Activated CD4-positive, CD25-positive, alpha-beta regulatory T cell (primary cell): ENCODE results near the gene SP5.
"Not testable (repeated sequence)": the region's sequence is repeated elsewhere in the genome, so short reads cannot be mapped to it uniquely, and the experiment has no call there.

ENCODE experiments used
- DNase-seq, 4 experiments: peaks; one replicate each; lab custom pipeline; 2025; lab: John Stamatoyannopoulos, UW

Gene SP5

DNA sequence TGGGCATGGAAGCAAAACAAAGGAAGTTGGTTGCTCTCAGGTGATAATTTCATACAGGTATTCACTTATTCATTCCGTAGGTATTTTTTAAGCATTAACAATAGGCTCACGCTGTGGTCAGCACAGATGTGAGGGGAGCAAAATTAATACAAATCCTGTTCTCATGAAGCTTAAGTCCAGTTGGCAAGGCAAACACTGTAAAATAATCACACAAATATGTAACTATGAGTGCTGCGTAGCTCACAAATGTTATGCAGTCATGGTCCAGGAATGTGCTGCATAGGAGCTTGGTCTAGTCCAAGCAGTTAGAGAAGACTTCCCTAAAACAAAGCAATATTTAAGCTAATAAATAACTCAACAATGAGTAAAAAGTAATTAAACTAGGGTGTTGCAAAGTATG lies 23.9 kb downstream of the SP5 start:
- DNase-seq: no peak

GRCh38 chr2:170739507-170740046 lies 24.4 kb downstream of the SP5 start:
- no peak for DNase-seq

GRCh38 chr2:170740660-170741059 lies 25.5 kb downstream of the SP5 start:
- DNase-seq: no peak

DNA sequence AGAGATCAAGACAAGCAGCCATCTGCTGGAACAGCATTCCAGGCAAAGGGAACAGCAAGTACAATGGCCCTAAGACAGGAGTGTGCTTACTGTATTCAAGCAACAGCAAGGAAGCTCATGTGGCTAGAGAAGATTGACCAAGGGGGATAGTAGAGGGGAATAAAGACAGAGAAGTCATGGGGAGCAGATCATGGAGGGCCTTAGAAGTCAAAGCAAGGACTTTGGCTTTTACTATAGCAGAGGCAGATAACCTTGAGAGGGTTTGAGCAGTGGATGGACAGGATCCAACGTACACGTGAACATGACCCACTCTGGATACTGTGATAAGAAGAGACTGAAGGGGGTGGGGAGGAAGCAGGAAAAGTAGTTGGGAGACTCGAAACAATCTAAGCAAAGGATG lies 26.9 kb downstream of the SP5 start:
- DNase-seq: no peak

DNA sequence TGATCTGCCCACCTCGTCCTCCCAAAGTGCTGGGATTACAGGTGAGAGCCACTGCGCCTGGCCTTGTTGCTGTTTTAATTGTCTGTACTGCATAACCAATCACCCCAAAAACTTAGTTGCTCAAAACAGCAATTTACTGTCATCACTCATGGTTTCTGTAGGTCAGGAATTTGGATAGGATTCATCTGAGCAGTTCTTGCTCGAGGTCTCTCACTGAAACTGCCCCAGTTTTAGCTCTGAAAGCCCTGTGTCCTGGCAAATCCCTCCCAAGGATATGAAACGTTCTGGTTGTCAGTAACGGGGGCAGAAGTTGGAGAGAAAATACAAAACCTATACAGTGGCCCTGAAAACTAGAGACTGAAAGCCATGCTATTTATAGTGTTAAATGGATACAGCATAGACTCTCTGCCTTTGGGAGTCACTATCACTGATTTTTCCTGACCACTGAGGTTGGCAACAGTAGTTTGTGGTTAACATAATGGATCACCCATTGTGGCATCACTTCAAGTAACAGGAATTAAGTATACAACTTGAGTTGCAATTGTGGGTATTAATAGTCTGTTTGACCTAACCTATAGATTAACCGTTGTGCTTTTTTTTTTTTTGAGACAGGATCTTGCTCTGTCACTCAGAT lies 27.9 kb downstream of the SP5 start:
- no peak for DNase-seq

GRCh38 chr2:170743530-170744239 lies 28.5 kb downstream of the SP5 start:
- DNase-seq: no peak

DNA sequence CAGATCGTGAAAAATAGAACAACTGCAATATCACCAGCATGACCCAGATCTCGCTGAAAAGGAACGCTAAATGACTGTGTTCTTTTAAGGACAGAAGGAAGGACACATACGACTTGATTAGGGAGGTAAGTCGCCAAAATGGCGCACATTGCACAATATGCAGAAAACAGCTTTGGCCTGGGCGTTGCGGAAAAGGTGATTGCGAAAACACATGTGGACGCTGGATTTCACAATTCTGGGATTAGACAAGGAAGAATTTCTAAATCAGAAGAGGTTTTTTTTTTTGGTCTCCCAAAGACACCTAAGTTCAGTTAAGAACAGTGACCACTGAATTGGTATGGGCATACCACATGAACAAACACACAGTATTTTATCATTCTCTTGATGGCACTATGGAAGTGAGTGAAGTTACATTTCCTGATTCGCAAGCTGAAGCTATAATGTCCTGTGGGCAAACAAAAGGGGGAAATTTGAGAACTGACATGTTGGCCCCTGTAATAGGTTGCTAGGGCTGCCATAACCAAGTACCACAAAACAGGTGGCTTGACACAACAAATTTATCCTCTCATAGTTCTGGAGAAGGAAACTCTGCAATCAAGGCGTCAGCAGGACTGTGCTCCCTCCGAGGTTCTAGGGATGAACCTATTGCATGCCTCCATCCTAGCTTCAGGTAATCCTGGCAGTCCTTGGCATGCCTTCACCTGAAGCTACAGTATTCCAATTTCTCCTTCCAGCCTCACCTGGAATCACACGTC lies 29.3 kb downstream of the SP5 start:
- no peak for DNase-seq

DNA sequence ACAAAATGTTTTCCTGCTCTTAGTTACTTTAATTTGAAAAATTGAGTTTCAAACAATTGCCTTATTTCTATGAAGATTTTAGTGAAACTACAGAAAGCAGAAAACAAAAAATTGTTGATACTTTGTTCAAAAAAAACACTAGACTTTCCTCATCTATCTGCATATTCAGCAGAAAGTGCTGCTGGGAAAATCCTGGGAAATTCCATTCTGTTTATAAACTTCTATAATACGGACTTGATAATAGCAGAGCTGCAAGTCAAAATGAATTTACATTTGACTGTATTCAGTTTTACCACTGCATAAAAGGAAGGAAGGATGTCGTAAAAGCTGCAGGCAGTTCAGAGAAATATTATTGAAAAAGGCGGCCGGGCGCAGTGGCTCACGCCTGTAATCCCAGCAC lies 30.2 kb downstream of the SP5 start:
- no peak for DNase-seq

DNA sequence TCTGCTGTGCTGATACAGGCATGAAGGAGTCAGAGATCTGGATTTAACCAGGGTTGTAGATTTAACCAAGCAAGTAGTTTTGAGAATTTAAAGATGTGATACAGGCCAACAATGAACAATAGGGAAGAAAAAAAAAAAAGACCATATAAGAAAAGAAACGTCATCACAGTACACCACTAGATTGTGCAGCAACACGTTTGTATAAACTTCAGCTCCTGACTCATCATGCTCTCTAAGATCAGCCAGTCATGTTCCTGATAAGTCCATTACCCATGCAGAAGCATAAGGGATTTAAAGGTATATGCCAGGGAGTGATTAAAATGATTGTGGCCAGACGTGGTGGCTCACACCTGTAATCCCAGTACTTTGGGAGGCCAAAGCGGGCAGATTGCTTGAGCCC lies 32.8 kb downstream of the SP5 start:
- no peak for DNase-seq

DNA sequence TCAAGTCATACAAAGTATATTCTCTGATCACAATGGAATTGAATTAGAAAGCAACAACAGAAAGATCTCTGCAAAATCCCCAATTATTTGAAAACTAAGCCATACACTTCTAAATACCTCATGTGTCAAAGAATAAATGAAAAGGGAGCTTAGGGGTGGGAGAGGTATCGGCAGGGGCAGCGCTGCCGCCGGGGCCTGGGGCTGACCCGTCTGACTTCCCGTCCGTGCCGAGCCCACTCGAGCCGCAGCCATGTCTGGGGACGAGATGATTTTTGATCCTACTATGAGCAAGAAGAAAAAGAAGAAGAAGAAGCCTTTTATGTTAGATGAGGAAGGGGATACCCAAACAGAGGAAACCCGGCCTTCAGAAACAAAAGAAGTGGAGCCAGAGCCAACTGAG lies 36.4 kb downstream of the SP5 start:
- not testable (repeated sequence) for DNase-seq

DNA sequence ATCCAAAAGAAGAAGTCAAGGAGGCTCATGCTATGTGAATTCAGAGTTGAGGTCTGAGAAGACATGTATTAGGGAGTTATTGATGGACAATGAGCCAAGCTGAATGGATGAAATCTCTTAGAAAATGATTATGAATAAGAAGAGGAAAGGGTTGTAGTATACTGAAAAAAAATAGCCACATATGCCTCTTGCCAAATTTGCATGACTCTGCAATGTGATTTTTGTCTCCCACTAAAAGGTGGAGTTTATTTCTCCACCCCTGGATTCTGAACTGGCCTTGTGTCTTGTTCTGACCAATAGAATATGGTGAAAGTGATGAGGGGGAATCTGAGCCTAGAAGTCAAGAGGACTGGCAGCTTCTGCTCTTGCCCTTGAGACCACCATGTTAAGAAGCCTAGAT lies 46.4 kb downstream of the SP5 start:
- DNase-seq: no peak

DNA sequence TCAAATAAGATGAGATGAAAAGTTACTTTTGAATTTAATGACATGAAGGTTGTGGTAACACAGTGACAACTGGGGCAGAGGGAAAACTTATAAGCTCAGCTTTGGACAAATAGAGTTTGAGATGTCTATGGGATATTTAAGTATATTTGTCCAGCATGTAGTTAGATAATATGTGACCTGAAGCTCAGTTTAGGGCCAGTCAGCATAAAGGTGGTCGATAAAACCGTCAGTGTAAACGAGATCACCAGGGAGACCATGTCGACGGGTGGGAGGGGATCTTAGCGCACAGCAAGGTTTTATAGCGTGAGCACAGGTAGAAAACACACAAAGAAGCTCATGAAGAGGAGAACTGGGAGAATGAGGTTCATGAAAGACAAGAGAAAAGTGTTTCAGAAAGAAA lies 47.6 kb downstream of the SP5 start:
- no peak for DNase-seq

- DNase-seq: no peak
Observed at GRCh38 chr2:170763232-170763631, 48.1 kb downstream of the SP5 start.

DNA sequence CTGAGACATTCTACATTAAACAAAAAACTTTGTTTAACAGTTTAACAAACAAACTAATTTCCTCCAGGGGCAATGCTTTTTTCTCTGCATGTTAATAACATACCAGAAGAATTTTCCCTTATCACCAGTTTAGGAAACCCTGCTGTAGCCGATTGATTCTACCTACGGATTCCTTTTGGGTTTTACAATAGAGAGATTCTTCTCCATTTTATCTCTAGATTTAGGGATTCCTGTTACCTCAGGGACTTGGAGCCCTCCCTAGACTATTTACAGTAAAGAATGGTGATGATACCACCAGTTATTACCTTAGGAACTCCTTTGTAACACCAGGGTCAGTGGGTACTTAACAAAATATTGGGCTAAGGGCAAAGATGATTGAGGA lies 49.7 kb downstream of the SP5 start:
- DNase-seq: no peak

DNA sequence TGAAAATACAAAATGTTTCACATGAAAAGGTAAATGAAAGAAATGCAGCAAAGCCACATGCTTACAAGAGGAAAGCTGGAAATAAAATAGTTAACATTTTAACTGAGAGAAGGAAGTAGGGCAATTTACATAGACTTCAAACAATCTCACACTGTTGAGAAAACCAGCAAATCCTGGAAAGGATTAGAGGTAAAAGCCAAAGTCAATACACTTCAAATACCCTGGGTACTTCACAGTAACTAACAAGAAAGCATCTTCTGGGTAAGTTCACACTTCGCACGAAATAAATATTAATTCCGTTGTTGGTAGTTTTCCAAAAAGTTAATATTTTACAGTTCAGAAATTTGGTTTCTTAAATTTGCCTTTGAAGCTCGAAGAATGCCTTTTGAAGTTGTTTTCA lies 51.6 kb downstream of the SP5 start:
- DNase-seq: no peak
